Nephron (organoid): ENCODE results near the gene CDH23.

Experiments
- H3K27ac Mint-ChIP-seq, 3 experiments: 2 replicates each; pipeline ENCODE4 v1.8.0; 2020; ENCODE audit warnings: mixed read lengths in 3 of 3, mild to moderate bottlenecking in 2 of 3, moderate library complexity in 1 of 3
- H3K27me3 Mint-ChIP-seq: 2 replicates; pipeline ENCODE4 v1.8.0; 2021; ENCODE audit warnings: low read depth, mild to moderate bottlenecking, moderate library complexity, mixed read lengths
- H3K36me3 Mint-ChIP-seq: 2 replicates; pipeline ENCODE4 v1.8.0; 2020; ENCODE audit warnings: low read depth, mixed read lengths
- H3K4me1 Mint-ChIP-seq: 2 replicates; pipeline ENCODE4 v1.8.0; 2020; ENCODE audit warnings: mixed read lengths
- H3K4me3 Mint-ChIP-seq, 3 experiments: 2 replicates each; pipeline ENCODE4 v1.8.0; 2020; ENCODE audit warnings: mild to moderate bottlenecking in 3 of 3, mixed read lengths in 3 of 3, moderate library complexity in 2 of 3
- H3K9me3 Mint-ChIP-seq: 2 replicates; pipeline ENCODE4 v1.8.0; 2020; ENCODE audit warnings: mixed read lengths
- CTCF ChIP-seq, 3 experiments: fragments of 200-600 bp; sonication (generic); IDR thresholded peaks; one replicate each; pipeline ENCODE4 v1.5.0; 2021; ENCODE audit warnings: antibody characterized with exemption in 3 of 3; ENCODE audit not compliant: unreplicated experiment in 3 of 3

The CDH23 gene

GRCh38 chr10:71388171-71388570 lies 8.5 kb upstream of the CDH23 start:
- Mint-ChIP-seq H3K27me3 (peaks cover 50% of the 10 kb centered on the region), H3K36me3 (no peaks in the 10 kb centered on the region), H3K4me3 (no peak overlapping the region), H3K27ac (no peak overlapping the region), H3K4me1 (no peaks in the 10 kb centered on the region), H3K9me3 (no peaks in the 10 kb centered on the region)
- no peak for TF ChIP-seq CTCF (IDR thresholded peaks at IDR 0.05; ENCODE audit: unreplicated experiment in 3 of 3)

GRCh38 chr10:71388583-71389310 lies 8.0 kb upstream of the CDH23 start:
- Mint-ChIP-seq H3K27ac (no peak overlapping the region), H3K36me3 (no peaks in the 10 kb centered on the region), H3K9me3 (no peaks in the 10 kb centered on the region), H3K4me3 (no peak overlapping the region), H3K4me1 (no peaks in the 10 kb centered on the region), H3K27me3 (peaks cover 56% of the 10 kb centered on the region)
- no peak for TF ChIP-seq CTCF (IDR thresholded peaks at IDR 0.05; ENCODE audit: unreplicated experiment in 3 of 3)

- H3K9me3 Mint-ChIP-seq = no peaks in the 10 kb centered on the region
- peaks cover 63% of the 10 kb centered on the region for H3K27me3 Mint-ChIP-seq
- H3K27ac Mint-ChIP-seq = no peak overlapping the region
- TF ChIP-seq CTCF (IDR thresholded peaks at IDR 0.05; ENCODE audit: unreplicated experiment in 3 of 3) = no peak
- no peaks in the 10 kb centered on the region for H3K4me1 Mint-ChIP-seq
- H3K36me3 Mint-ChIP-seq = no peaks in the 10 kb centered on the region
- H3K4me3 Mint-ChIP-seq = no peak overlapping the region
Measured at GRCh38 chr10:71389768-71390460, 6.8 kb upstream of the CDH23 start.

- Mint-ChIP-seq H3K27ac (no peak overlapping the region), H3K4me1 (no peaks in the 10 kb centered on the region), H3K4me3 (no peak overlapping the region), H3K36me3 (no peaks in the 10 kb centered on the region), H3K27me3 (peaks cover 63% of the 10 kb centered on the region), H3K9me3 (no peaks in the 10 kb centered on the region)
- no peak for TF ChIP-seq CTCF (IDR thresholded peaks at IDR 0.05; ENCODE audit: unreplicated experiment in 3 of 3)
Measured at GRCh38 chr10:71390461-71390835, 6.3 kb upstream of the CDH23 start.

GRCh38 chr10:71390921-71391690 lies 5.6 kb upstream of the CDH23 start:
- Mint-ChIP-seq H3K36me3 (no peaks in the 10 kb centered on the region), H3K9me3 (no peaks in the 10 kb centered on the region), H3K4me3 (no peak overlapping the region), H3K27ac (no peak overlapping the region), H3K27me3 (peaks cover 63% of the 10 kb centered on the region), H3K4me1 (no peaks in the 10 kb centered on the region)
- TF ChIP-seq CTCF (IDR thresholded peaks at IDR 0.05; ENCODE audit: unreplicated experiment in 3 of 3) = no peak
